Adipocyte (in vitro differentiated cells): ENCODE data around the gene KATNB1.
A peak's percentile ranks its signal among the peaks of the same experiment; 100 is the strongest.
"Not testable (repeated sequence)": the region's sequence is repeated elsewhere in the genome, so short reads cannot be mapped to it uniquely, and the experiment has no call there.

Experiments used
- DNase-seq: peaks from one replicate; pipeline ENCODE4 v3.0.0-alpha.2; 2015; ENCODE audit warnings: low read depth
- H3K27me3 ChIP-seq: replicated peaks from 2 replicates; pipeline ENCODE4 v1.7.0; 2013; ENCODE audit warnings: mild to moderate bottlenecking, low read length, moderate library complexity; ENCODE audit not compliant: control insufficient read depth, insufficient read depth
- H3K36me3 ChIP-seq: 2 replicates; pipeline ENCODE4 v1.7.0; 2013; ENCODE audit warnings: low read length, mild to moderate bottlenecking, moderate library complexity; ENCODE audit not compliant: control insufficient read depth, insufficient read depth, severe bottlenecking
- H3K4me1 ChIP-seq: 2 replicates; pipeline ENCODE4 v1.7.0; 2013; ENCODE audit warnings: mild to moderate bottlenecking, low read length, moderate library complexity; ENCODE audit not compliant: control insufficient read depth, insufficient read depth
- H3K4me3 ChIP-seq: 2 replicates; pipeline ENCODE4 v1.7.0; 2013; ENCODE audit warnings: mild to moderate bottlenecking, low read length, moderate library complexity
- H3K9ac ChIP-seq: 2 replicates; pipeline ENCODE4 v1.7.0; 2013; ENCODE audit warnings: mild to moderate bottlenecking, low read length, moderate library complexity
- H3K9me3 ChIP-seq: 2 replicates; pipeline ENCODE4 v1.7.0; 2013; ENCODE audit warnings: mild to moderate bottlenecking, low read length, moderate library complexity; ENCODE audit not compliant: control insufficient read depth

KATNB1 gene

DNA sequence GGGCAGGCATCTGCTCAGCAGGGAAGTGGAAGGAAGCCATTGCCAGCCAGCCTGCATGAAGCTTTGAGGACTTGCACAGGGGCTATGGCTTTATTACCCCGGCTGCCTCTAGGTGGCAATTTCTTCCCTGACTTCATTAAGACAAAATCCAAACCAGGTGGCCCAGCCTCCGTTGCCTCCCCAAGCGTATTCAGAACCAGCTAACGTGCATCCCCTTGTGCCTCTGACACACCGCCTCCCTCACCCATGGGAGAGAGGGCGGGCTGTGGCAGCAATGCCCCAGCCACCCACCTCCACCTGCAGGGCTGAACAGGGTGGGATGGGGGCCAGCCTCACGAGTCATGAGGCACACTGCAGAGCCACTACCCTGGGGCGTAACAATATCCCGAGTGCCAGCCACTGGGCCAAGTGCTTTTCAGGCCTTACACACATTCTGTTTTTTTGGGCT lies 59.9 kb downstream of the KATNB1 start:
- H3K27me3 ChIP-seq = no peaks in the 10 kb centered on the region
- H3K9ac ChIP-seq = no peak overlapping the region
- no peaks in the 10 kb centered on the region for H3K9me3 ChIP-seq
- peak; percentile 14 for DNase-seq
- H3K4me1 ChIP-seq = peaks cover 30% of the 10 kb centered on the region
- no peak overlapping the region for H3K4me3 ChIP-seq
- peaks cover 15% of the 10 kb centered on the region for H3K36me3 ChIP-seq

DNA sequence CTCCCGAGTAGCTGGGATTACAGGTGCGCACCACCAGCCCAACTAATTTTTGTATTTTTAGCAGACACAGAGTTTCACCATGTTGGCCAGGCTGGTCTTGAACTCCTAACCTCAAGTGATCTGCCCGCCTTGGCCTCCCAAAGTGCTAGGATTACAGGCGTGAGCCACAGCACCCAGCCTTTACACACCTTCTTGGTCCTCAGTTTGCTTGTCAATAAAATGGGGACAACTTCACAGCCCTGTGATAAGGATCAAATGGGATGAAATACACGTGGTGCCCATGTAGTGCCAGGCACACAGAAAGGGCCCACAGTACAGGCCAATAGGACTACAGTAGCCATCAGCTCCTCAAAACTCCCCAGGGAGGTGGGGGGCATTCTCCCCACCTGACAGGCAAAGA lies 60.4 kb downstream of the KATNB1 start:
- not testable (repeated sequence) for DNase-seq, H3K9me3 ChIP-seq, H3K4me3 ChIP-seq, H3K27me3 ChIP-seq
- Histone ChIP-seq H3K9ac (peak overlapping the region; percentile 39), H3K36me3 (peaks cover 11% of the 10 kb centered on the region), H3K4me1 (peaks cover 31% of the 10 kb centered on the region)

DNA sequence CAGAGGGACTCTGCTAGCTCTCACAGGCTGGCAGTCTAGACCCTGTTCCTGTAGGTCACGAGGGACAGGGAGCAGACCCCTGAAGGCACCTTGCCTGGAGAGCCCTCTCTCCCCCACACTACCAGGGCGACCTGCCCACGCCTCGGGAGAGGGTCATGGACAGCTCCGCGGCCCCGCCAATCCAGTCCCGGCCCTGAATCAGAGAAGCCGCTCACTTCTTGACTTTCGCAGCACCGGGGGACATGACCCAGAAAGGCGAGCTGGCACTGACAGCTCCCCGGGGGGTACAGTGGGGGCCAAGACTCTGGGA lies 61.6 kb downstream of the KATNB1 start:
- Histone ChIP-seq H3K4me3 (no peak overlapping the region), H3K9me3 (no peaks in the 10 kb centered on the region), H3K36me3 (peaks cover 9% of the 10 kb centered on the region), H3K4me1 (peaks cover 28% of the 10 kb centered on the region), H3K9ac (peak overlapping the region; percentile 39), H3K27me3 (no peaks in the 10 kb centered on the region)
- DNase-seq = no peak

DNA sequence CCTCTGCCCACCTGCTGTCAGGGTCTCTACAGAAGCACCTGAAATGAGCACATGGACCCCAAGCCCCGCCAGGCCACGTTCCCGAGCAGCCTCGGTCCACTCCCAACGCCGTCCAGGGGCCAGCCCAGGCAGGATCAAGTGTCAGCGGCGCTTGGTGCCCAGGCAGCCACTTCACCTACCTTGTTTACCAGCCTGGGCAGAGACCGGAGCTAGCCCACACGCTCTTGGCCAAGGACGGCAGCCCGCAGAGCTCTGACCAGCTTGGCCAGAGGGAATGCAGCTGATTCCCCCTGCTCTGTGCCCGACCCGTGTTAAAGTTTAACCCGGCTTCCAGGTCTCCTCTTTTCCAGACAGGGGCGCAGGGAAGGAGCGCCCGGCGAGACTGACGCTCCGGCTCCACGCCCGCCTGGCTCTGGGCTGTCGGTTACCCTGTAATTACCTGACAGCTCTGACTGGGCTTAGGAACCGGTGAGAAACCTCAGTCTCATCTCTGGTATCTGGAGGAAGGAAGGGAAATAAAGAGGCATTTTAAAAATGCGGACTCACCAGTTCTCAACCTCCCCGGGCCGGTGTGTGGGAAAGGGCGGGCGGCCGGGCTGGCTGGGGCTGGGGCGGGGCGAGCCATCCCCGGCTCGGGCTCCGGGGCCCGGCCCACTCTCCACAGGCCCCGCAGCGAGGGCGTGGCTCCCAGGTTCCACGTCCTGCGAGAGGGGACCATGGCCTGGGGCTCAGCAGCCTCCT lies 62.1 kb downstream of the KATNB1 start:
- H3K9me3 ChIP-seq = no peaks in the 10 kb centered on the region
- H3K27me3 ChIP-seq = no peaks in the 10 kb centered on the region
- no peak for DNase-seq
- H3K9ac ChIP-seq = no peak overlapping the region
- peaks cover 8% of the 10 kb centered on the region for H3K36me3 ChIP-seq
- H3K4me1 ChIP-seq = peaks cover 30% of the 10 kb centered on the region
- H3K4me3 ChIP-seq = no peak overlapping the region

DNA sequence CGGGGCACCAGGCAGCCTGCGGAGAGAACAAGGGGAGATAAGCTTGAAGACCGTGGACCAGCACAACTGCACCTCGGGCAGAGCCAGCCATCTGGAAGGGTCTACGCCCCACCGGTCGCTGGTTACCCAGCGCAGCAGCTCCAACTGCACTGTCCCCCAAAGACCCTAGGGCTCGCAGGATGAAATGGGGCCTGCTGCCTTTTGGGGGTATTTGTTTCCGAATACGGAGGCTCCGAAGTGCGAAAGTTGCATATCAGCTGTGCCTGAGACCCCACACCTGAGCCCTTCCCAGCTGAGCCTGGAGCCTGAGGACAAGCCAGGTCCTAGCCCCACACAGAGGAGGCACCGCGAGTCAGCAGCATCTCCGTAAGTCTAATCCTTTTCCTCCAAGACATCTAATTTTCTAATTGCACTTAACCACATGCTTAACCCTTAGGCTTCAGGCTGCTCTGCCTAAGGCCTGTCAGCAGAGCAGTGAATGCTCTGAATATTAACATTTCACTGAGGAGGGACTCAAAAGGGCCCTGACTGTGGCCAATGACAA lies 62.8 kb downstream of the KATNB1 start:
- Histone ChIP-seq H3K9ac (no peak overlapping the region), H3K4me3 (no peak overlapping the region), H3K9me3 (no peaks in the 10 kb centered on the region), H3K4me1 (peaks cover 32% of the 10 kb centered on the region), H3K36me3 (peaks cover 8% of the 10 kb centered on the region), H3K27me3 (no peaks in the 10 kb centered on the region)
- no peak for DNase-seq

DNA sequence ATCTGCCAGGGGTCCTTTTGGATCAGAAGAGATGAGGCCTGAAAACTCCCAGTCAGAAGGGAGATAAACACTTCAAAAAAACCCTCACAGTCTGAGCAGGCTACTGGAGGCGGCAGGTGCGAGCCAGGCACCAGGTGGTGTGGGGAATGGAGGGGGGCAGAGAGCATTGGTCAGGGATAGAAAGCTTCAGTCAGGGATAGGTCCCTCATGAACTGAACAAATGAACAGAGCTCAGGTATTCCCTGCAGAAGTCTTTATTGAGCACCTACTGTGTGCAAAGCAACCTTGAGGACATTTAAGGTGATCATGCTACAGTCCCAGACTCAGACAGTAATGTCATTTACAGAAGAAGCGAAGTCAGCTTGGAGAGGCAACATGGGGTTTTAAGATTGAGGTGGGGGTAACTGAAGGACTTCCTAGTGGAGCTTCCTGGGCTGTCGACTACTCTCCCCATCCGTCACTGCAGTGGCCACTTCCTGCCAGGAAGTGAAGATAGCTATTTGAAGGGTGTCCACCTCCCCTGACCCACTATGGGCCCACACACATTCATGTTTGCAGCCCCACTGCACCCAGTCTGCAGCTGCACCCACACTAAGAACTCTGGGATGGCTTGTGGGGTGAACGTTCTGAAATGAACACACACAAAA lies 63.5 kb downstream of the KATNB1 start:
- Histone ChIP-seq H3K4me3 (no peak overlapping the region), H3K36me3 (peaks cover 5% of the 10 kb centered on the region), H3K9ac (no peak overlapping the region), H3K4me1 (peaks cover 36% of the 10 kb centered on the region), H3K9me3 (no peaks in the 10 kb centered on the region), H3K27me3 (no peaks in the 10 kb centered on the region)
- DNase-seq = no peak

DNA sequence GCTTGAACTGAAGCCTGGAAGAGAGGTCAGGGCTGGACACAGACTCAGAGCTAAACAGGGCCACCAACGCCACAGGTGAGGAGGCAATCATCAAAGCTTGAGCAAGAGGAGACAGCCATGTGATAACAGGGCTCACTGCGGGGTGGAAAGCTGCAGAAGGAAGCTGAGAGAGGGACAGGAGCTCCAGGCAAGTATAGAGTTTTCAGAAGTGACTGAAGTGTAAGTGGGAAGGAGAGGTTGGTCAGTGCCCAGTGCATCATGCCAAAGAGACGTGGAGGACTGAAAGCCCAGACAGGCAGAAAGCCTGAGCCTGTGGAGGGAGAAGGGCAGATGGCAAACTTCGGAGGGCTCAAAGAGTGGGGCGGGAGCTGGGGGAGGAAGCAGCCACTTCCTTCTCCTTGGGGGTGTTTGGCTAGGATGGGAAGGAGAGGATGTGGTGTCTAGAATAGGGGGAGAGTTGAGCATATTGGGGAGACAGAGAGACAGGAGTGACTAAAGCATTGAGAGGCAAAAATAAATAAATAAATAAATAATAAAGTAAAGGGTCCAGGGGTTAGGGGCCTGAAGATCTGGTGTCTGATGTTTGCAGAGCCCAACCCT lies 64.1 kb downstream of the KATNB1 start:
- H3K4me3 ChIP-seq = no peak overlapping the region
- peaks cover 40% of the 10 kb centered on the region for H3K4me1 ChIP-seq
- no peak for DNase-seq
- H3K9me3 ChIP-seq = no peaks in the 10 kb centered on the region
- H3K36me3 ChIP-seq = peaks cover 5% of the 10 kb centered on the region
- no peaks in the 10 kb centered on the region for H3K27me3 ChIP-seq
- H3K9ac ChIP-seq = no peak overlapping the region

DNA sequence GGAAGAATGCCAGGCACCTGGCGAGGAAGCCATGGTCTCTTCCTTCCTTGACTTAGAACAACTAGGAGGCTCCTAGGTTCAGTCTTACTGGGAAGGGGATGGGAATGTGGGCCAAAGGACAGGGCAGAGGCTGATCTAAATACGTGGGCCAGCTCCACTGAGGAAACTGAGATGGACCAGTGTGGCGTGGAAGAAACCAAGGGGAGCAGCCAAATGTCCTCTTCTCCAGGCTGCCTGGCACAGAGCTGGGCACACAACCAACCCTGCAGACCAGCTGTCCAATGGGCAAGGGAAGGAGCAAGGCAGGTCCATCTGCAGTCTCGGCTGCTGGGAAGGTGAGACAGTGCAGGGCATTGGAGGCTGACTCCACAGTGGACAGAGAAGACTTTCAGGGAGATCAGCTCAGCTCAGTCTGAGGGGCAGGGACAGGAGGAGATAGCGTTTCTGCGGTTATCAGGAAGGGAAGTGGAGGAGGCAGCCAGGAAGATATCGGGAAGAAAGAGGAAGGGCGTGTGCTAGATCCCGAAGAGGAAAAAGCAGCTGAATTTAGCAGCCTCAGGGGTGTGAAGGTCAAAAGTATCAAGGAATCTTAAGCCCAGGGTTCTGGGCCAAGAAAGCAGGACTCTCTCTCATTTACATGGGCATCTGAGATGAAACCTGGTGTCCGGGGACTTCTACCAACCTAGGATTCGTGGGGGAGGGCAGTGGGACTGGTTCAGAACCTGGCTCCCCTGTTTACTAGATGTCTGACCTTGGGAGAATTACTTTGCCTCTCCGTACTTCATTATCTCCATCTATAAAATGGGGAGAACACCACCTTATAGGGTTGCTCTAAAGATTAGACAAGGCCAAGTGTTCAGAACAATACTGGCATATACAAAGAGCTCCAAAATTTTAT lies 64.9 kb downstream of the KATNB1 start:
- no peak for DNase-seq
- H3K27me3 ChIP-seq = no peaks in the 10 kb centered on the region
- peak overlapping the region; percentile 81 for H3K4me3 ChIP-seq

DNA sequence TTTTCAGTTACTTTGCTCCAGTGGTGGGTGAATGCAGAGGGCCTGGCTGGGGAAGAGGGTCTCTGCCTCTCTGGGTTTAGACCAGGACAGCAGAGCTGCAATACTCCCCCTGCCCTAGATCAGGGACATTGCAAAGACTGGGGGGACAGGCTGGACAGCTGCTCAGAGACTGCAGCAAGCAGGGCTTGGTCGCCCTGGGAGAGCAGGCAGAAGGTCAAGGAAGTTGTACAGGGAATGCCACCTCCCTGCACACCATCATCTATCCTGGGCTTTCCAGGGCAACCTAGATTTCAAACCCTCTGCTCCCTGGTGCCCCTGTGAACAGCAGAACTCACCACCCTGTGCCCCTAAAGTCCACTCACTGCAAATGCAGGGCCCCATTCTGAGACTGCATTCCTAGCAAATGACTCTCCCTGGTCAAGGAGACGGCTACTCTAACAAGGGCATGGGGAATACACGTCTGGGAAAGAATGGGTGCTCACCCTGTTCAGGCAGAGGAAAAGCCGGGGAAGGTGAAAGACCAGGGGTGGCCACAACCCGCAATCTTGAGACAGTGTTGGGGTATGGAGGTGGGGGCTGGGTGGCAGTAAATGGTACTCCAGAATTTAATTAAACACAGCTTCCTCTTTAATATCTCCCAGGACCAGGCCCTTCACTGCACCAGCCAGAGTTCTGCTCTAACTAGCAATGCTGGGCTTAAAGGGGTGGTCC lies 65.7 kb downstream of the KATNB1 start:
- Histone ChIP-seq H3K36me3 (peaks cover 5% of the 10 kb centered on the region), H3K9ac (peak overlapping the region; percentile 88), H3K27me3 (no peaks in the 10 kb centered on the region), H3K4me1 (peaks cover 40% of the 10 kb centered on the region), H3K4me3 (peak overlapping the region; percentile 81), H3K9me3 (no peaks in the 10 kb centered on the region)
- peak; percentile 85 for DNase-seq

More for the DNA sequence above, 64.9 kb downstream of the KATNB1 start:
- H3K36me3 ChIP-seq = peaks cover 5% of the 10 kb centered on the region
- H3K4me1 ChIP-seq = peaks cover 40% of the 10 kb centered on the region
- no peaks in the 10 kb centered on the region for H3K9me3 ChIP-seq
- H3K9ac ChIP-seq = peak overlapping the region; percentile 88

DNA sequence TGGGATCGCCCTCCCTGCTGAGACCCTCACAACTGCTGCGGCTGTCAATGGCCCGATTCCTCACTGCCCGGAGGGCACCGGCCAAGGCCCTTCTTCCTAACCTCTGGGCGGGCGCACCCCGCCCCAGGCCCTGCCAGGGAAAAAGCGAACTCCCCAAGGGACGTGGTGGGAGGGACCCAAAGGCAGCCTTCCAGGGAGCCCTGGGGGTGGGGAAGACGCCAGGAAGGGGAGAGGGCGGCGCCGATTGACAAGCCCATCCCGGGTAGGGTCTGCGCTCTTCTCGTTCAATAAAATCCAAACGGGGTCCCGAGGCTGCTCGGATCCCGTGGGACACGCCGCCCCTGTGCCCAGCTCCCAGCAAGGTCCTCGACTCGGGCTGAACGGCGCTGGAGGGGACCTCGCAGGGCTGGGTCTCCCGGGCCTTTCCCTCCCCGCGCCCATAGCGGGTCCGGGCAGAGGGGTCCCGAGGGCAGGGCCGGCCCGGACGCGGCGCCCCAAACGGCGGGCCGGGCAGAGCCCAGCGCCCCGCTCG lies 66.3 kb downstream of the KATNB1 start:
- peak overlapping the region; percentile 88 for H3K9ac ChIP-seq
- H3K9me3 ChIP-seq = no peaks in the 10 kb centered on the region
- DNase-seq = peak; percentile 63
- H3K27me3 ChIP-seq = no peaks in the 10 kb centered on the region
- peaks cover 3% of the 10 kb centered on the region for H3K36me3 ChIP-seq
- peak overlapping the region; percentile 81 for H3K4me3 ChIP-seq
- peaks cover 36% of the 10 kb centered on the region for H3K4me1 ChIP-seq
